AG04449 (cell line): Measurements from ENCODE around the gene HLA-A.

Experiments
- CTCF ChIA-PET: fragments of 350-600 bp; formaldehyde crosslinking; extraction: SDS; loops from one replicate; lab custom pipeline; 2021; ENCODE audit warnings: antibody characterized with exemption; lab: Yijun Ruan, JAX
- POLR2A ChIA-PET: fragments of 400-600, 350-600 bp; formaldehyde crosslinking; extraction: SDS; loops from one replicate; lab custom pipeline; 2020; ENCODE audit warnings: antibody characterized with exemption, inconsistent platforms; lab: Yijun Ruan, JAX
- DNase-seq: peaks from one replicate; pipeline ENCODE4 v3.0.0-alpha.2; 2010; ENCODE audit warnings: low read depth, low spot score
- H3K4me3 ChIP-seq: 2 replicates; pipeline ENCODE4 v1.5.1; 2011; ENCODE audit warnings: low read depth, mild to moderate bottlenecking, control low read depth, low read length
- CTCF ChIP-seq: IDR thresholded peaks from one replicate; pipeline ENCODE4 v1.5.1; 2011; ENCODE audit warnings: mild to moderate bottlenecking, moderate library complexity, low read length, control low read depth, inconsistent platforms; ENCODE audit not compliant: insufficient read depth; ENCODE audit errors: missing control alignments

HLA-A gene

GRCh38 chr6:29992807-29993206 lies 50.5 kb downstream of the HLA-A start:
- TF ChIP-seq CTCF: no peak
- CTCF ChIA-PET: no interaction called here

GRCh38 chr6:29994826-29995225 lies 52.5 kb downstream of the HLA-A start:
- no peak for DNase-seq

More at GRCh38 chr6:29992807-29993206, 50.5 kb downstream of the HLA-A start:
- POLR2A ChIA-PET: no interaction called here
- DNase-seq: no peak
- H3K4me3 ChIP-seq: no peak overlapping the region

GRCh38 chr6:29995340-29995777 lies 53.0 kb downstream of the HLA-A start:
- CTCF ChIA-PET: interaction anchor here (1.4 kb wide), 1 partner anchor 18 kb away, joined by 6 read pairs; no protein-coding TSS in a partner anchor
- POLR2A ChIA-PET: no interaction called here
- H3K4me3 ChIP-seq: no peak overlapping the region
- TF ChIP-seq CTCF: no peak
- DNase-seq: no peak

More at GRCh38 chr6:29994826-29995225, 52.5 kb downstream of the HLA-A start:
- ChIA-PET POLR2A (no interaction called here), CTCF (interaction anchor here (1.4 kb wide), 1 partner anchor 19 kb away, joined by 6 read pairs; no protein-coding TSS in a partner anchor)
- TF ChIP-seq CTCF: no peak
- no peak overlapping the region for H3K4me3 ChIP-seq
